Activated CD8-positive, alpha-beta T cell treated with anti-CD3 and anti-CD28 coated beads for 36 hours (primary cell): Measurements from ENCODE around the gene PGLYRP3. TPM values are rescaled to one million over a fixed set of nuclear protein-coding genes. Genes with fewer than 3 reads are reported as not detected.

Experiments
- ATAC-seq: fragments of 200-7000 bp; cut with Tn5 transposase; one replicate; pipeline ENCODE4 v1.10.0; 2021; ENCODE audit warnings: mild to moderate bottlenecking, moderate library complexity
- CTCF ChIA-PET: fragments of 350-600 bp; sonication (Branson Sonifier 250); formaldehyde crosslinking; loops from one replicate; lab custom pipeline; 2021; ENCODE audit warnings: antibody characterized with exemption; lab: Charles Lee
- POLR2A ChIA-PET: fragments of 350-600 bp; sonication (Branson Sonifier 250); formaldehyde crosslinking; loops from one replicate; lab custom pipeline; 2021; ENCODE audit warnings: antibody characterized with exemption; lab: Charles Lee
- DNase-seq: peaks from one replicate; pipeline ENCODE4 v3.0.0-alpha.2; 2020
- H3K27ac Mint-ChIP-seq: one replicate; pipeline ENCODE4 v1.8.0; 2021; ENCODE audit warnings: mild to moderate bottlenecking, mixed read lengths
- H3K27me3 Mint-ChIP-seq: one replicate; pipeline ENCODE4 v1.8.0; 2021; ENCODE audit warnings: mixed read lengths
- H3K36me3 Mint-ChIP-seq: one replicate; pipeline ENCODE4 v1.8.0; 2021; ENCODE audit warnings: low read depth, mixed read lengths
- H3K4me1 Mint-ChIP-seq: one replicate; pipeline ENCODE4 v1.8.0; 2021; ENCODE audit warnings: low read depth, mixed read lengths
- H3K4me3 Mint-ChIP-seq: one replicate; pipeline ENCODE4 v1.8.0; 2021; ENCODE audit warnings: mild to moderate bottlenecking, moderate library complexity, mixed read lengths
- H3K9me3 Mint-ChIP-seq: one replicate; pipeline ENCODE4 v1.8.0; 2021; ENCODE audit warnings: mixed read lengths
- CTCF ChIP-seq: fragments of 200-600 bp; IDR thresholded peaks from one replicate; pipeline ENCODE4 v1.8.0; 2022; ENCODE audit warnings: antibody characterized with exemption, mild to moderate bottlenecking
- intact Hi-C: fragments of 100-400 bp; cut with micrococcal nuclease; formaldehyde crosslinking; loops from one replicate; pipeline ENCODE4 v1.10.0; 2022
- total RNA-seq, 2 experiments: library from RNA; stranded (reverse); gene quantifications; one replicate each; pipeline ENCODE4 v1.2.3, GENCODE V29; 2021

PGLYRP3 gene
- total RNA-seq, 2 experiments from 2014 or later: not detected

GRCh38 chr1:153353226-153353947 lies 40.6 kb upstream of the PGLYRP3 start:
- H3K36me3 Mint-ChIP-seq: no peaks in the 10 kb centered on the region
- intact Hi-C loops: loop anchor here (5.0 kb wide), 2 partner anchors 49 to 139 kb away; no protein-coding TSS in a partner anchor
- ATAC-seq (no peak), DNase-seq (peak; percentile 16)
- CTCF ChIA-PET: interaction anchor here (0.7 to 5.7 kb wide), 22 partner anchors 9 to 261 kb away, joined by 3 to 123 read pairs (median 4); partner anchors contain the start of genes S100A12 and S100A8
- H3K27me3 Mint-ChIP-seq: peaks cover 4% of the 10 kb centered on the region
- H3K4me1 Mint-ChIP-seq: peaks cover 5% of the 10 kb centered on the region
- H3K4me3 Mint-ChIP-seq: no peak overlapping the region
- no peak for TF ChIP-seq CTCF
- H3K9me3 Mint-ChIP-seq: no peaks in the 10 kb centered on the region
- POLR2A ChIA-PET: no interaction called here
- H3K27ac Mint-ChIP-seq: no peak overlapping the region

GRCh38 chr1:153352523-153352922 lies 39.8 kb upstream of the PGLYRP3 start:
- POLR2A ChIA-PET: interaction anchor here (1.0 kb wide), 1 partner anchor 142 kb away, joined by 3 read pairs; no protein-coding TSS in a partner anchor
- peak; percentile 84 for TF ChIP-seq CTCF

GRCh38 chr1:153350321-153350957 lies 37.7 kb upstream of the PGLYRP3 start:
- no peak for DNase-seq
- TF ChIP-seq CTCF: no peak
- ATAC-seq: no peak
- Mint-ChIP-seq H3K36me3 (no peaks in the 10 kb centered on the region), H3K4me3 (no peak overlapping the region), H3K4me1 (peaks cover 13% of the 10 kb centered on the region), H3K27me3 (peaks cover 16% of the 10 kb centered on the region), H3K9me3 (no peaks in the 10 kb centered on the region), H3K27ac (no peak overlapping the region)
- ChIA-PET POLR2A (no interaction called here), CTCF (interaction anchor here (1.9 to 5.7 kb wide), 4 partner anchors 13 to 151 kb away, joined by 8 to 123 read pairs (median 11); no protein-coding TSS in a partner anchor)
- intact Hi-C loops: loop anchor here (5.0 kb wide), 2 partner anchors 52 to 142 kb away; no protein-coding TSS in a partner anchor

More at GRCh38 chr1:153352523-153352922, 39.8 kb upstream of the PGLYRP3 start:
- ATAC-seq (peak; percentile 74), DNase-seq (peak; percentile 77)
- no peaks in the 10 kb centered on the region for H3K9me3 Mint-ChIP-seq
- H3K4me3 Mint-ChIP-seq: no peak overlapping the region
- no peak overlapping the region for H3K27ac Mint-ChIP-seq
- intact Hi-C loops: loop anchor here (5.0 kb wide), 2 partner anchors 50 to 140 kb away; no protein-coding TSS in a partner anchor
- H3K36me3 Mint-ChIP-seq: no peaks in the 10 kb centered on the region
- CTCF ChIA-PET: interaction anchor here (0.7 to 5.7 kb wide), 23 partner anchors 9 to 225 kb away, joined by 3 to 123 read pairs (median 4); partner anchors contain the start of genes S100A12 and S100A8
- peaks cover 2% of the 10 kb centered on the region for H3K4me1 Mint-ChIP-seq
- peaks cover 9% of the 10 kb centered on the region for H3K27me3 Mint-ChIP-seq

GRCh38 chr1:153349363-153350320 lies 36.9 kb upstream of the PGLYRP3 start:
- no peak for DNase-seq
- ChIA-PET CTCF (interaction anchor here (2.7 kb wide), 1 partner anchor 145 kb away, joined by 13 read pairs; no protein-coding TSS in a partner anchor), POLR2A (no interaction called here)
- Mint-ChIP-seq H3K27ac (no peak overlapping the region), H3K4me3 (no peak overlapping the region), H3K36me3 (no peaks in the 10 kb centered on the region), H3K4me1 (peaks cover 19% of the 10 kb centered on the region), H3K27me3 (peaks cover 17% of the 10 kb centered on the region), H3K9me3 (no peaks in the 10 kb centered on the region)
- TF ChIP-seq CTCF: no peak
- intact Hi-C loops: loop anchor here (5.0 kb wide), 2 partner anchors 53 to 143 kb away; no protein-coding TSS in a partner anchor
- no peak for ATAC-seq
